ENCODE data around the gene SLC22A4.

The SLC22A4 gene

DNA sequence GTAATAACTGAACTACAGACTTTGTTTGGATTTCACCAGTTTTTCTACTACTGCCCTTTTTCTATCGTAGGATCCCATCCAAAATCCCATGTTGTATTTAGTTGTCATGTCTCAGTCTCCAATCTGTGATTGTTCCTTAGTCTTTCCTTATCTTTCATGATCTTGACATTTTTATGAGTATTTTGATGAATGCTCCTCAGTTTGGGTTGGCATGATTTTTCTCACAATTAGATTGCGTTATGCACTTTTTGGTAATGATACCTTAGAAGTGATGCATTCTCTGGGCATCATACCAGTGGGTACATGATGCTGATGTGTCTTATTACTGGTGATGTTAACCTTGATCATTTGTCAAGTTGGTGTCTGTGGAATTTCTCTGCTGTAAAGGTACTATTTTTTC, 5.7 kb downstream of the SLC22A4 start:
- DNase-seq (ENCODE audit: low spot score) = no peak
- TF ChIP-seq, protein P1, sequence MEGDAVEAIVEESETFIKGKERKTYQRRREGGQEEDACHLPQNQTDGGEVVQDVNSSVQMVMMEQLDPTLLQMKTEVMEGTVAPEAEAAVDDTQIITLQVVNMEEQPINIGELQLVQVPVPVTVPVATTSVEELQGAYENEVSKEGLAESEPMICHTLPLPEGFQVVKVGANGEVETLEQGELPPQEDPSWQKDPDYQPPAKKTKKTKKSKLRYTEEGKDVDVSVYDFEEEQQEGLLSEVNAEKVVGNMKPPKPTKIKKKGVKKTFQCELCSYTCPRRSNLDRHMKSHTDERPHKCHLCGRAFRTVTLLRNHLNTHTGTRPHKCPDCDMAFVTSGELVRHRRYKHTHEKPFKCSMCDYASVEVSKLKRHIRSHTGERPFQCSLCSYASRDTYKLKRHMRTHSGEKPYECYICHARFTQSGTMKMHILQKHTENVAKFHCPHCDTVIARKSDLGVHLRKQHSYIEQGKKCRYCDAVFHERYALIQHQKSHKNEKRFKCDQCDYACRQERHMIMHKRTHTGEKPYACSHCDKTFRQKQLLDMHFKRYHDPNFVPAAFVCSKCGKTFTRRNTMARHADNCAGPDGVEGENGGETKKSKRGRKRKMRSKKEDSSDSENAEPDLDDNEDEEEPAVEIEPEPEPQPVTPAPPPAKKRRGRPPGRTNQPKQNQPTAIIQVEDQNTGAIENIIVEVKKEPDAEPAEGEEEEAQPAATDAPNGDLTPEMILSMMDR (IDR thresholded peaks at IDR 0.05; ENCODE audit: borderline replicate concordance, control extremely low read depth, extremely low read depth, insufficient read depth, missing control alignments) = no peak
- in situ Hi-C loops (cut with MboI; ENCODE audit: low sequenced_read_pairs, unreplicated experiment) = no loop called here

DNA sequence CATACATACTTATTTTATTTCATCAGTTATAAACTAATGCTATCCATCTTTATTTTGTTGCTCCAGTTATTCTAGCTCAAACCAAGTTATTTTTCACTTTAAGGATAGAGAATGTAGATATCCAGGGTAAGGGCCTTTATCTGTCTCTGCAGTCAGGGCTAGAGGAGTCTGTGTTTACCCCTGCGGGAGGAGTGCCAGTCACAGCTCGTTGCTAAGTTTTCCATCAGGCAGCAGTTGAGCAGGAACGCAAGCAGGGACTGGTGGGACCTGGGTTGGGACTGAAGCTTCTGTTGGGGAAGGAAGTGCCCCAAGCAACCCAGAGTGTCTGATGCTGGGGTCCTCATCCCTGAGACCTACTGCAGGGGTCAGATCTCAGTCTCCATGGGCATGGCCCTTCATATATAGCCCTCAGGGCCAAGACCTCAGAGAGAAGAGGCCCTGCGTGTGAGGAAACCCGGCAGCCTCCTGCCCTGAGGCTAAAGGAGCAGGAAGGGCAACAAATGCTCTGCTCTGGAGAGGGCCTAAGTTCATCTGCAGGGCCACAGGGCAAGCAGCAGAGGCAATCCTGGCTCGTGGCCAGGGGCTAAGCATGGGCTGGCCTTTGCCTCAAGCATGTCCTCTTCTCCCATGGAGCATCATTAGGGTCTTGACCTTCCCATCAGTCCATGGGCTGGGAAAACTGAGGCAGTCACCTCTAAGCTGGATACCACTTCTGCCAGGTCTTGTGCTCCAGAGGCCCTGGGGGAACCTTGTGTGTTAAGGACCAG, 6.6 kb downstream of the SLC22A4 start:
- no peak for DNase-seq (ENCODE audit: low spot score)
- in situ Hi-C loops (cut with MboI; ENCODE audit: low sequenced_read_pairs, unreplicated experiment) = no loop called here
- TF ChIP-seq, protein P1 (IDR thresholded peaks at IDR 0.05; ENCODE audit: borderline replicate concordance, control extremely low read depth, extremely low read depth, insufficient read depth, missing control alignments) = no peak

DNA sequence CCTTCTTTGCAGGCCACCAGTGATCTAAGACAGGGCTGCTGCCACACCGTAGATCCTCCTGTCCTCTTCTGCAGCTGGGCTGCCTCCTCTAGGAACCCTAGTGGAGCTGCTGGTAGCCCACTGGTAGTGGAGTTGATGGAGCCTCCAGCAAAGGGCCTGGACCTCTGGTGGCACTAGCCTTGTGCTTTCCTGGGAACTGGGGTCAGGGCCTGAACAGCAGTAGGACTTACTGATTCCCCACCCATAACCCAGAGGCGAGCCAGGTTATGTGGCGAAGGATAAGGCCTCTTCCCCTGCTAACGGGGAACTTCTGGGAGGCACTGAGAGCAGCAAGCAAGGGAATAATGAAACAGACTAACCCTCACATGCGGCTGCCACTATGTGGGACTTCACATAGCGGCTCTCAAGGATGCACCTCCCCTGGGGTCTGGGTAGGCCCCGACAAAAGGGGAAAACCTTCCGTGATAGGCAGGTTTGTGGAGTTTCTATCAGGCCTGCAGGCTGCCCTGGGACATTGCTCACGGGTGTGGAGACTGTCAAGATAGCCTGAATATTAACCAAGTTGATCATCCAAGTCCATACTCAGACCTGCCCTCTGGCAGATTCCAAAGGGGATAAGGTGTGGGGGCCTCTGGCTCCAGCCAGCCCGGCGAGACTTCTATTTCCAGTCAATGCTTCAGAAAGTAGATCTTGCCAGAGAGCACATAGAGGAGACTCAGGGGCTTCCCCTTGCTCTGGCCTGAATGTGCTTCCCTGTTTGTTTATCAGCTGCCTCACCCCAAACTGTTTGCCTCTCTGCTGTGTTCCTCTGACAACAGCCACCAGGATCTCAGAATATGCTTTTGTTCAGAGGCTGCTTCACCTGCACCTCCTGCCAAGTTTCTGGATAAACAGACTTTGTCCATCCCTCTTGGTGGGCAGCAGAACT, 7.4 kb downstream of the SLC22A4 start:
- no peak for DNase-seq (ENCODE audit: low spot score)
- in situ Hi-C loops (cut with MboI; ENCODE audit: low sequenced_read_pairs, unreplicated experiment) = no loop called here
- TF ChIP-seq, protein P1 (IDR thresholded peaks at IDR 0.05; ENCODE audit: borderline replicate concordance, control extremely low read depth, extremely low read depth, insufficient read depth, missing control alignments) = no peak

DNA sequence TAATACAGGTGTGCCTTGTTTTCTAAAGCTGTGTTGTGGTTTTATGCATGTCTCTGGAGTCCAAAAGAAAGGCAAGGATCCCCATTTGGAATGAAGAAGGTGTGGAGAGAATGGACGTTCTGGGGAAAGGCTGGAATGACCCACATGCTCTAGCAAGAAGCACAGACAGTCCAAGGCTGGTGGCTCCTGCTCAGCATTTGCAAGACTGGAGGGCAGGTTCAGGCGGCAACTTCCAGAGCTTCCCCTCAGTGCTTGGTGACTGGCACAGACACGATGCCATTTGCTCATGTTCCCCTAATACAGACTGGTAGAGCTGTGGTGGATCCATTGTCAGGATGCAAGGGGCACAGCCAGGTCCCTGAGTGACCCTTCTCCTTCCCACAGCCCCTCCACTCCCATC, 8.2 kb downstream of the SLC22A4 start:
- in situ Hi-C loops (cut with MboI; ENCODE audit: low sequenced_read_pairs, unreplicated experiment) = no loop called here
- TF ChIP-seq, protein P1 (IDR thresholded peaks at IDR 0.05; ENCODE audit: borderline replicate concordance, control extremely low read depth, extremely low read depth, insufficient read depth, missing control alignments) = no peak
- no peak for DNase-seq (ENCODE audit: low spot score)

DNA sequence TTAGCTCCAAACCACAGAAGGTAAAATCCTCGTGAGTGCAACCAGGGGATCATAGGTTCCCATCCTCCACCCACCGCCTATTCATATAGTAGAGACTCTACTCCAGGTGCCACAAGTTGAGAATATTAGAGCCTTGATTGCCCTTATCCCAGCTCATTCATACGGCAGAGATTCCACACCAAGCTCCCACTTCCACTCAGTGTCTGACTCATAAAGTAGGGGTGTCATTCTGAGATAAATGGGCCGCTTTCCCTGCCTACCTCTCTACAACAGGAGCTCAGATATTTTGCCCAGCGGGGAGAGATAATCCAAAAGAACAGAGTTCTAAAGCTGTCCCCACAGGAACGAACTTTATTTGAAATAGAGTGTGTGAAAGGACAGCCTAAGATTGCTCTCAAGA, 9.4 kb downstream of the SLC22A4 start:
- TF ChIP-seq, protein P1 (IDR thresholded peaks at IDR 0.05; ENCODE audit: borderline replicate concordance, control extremely low read depth, extremely low read depth, insufficient read depth, missing control alignments) = no peak
- in situ Hi-C loops (cut with MboI; ENCODE audit: low sequenced_read_pairs, unreplicated experiment) = no loop called here
- no peak for DNase-seq (ENCODE audit: low spot score)

DNA sequence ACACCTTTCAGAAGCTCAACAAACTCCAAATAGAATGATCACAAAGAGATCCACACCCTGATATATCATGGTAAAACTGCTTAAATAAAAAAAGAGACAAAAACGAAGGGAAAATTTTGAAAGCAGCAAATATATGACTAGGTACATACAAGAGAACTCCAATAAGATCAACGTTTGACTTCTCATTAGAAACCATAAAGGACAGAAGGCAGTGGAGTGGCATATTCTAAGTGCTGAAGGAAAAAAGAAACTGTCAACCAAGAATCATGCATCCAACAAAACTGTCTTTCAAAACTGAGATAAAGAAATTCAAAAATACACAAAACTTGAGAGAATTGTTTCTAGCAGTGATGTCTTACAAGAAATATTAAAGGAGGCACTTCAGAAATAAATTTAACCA, 11.2 kb downstream of the SLC22A4 start:
- TF ChIP-seq, protein P1 (IDR thresholded peaks at IDR 0.05; ENCODE audit: borderline replicate concordance, control extremely low read depth, extremely low read depth, insufficient read depth, missing control alignments) = no peak
- in situ Hi-C loops (cut with MboI; ENCODE audit: low sequenced_read_pairs, unreplicated experiment) = no loop called here
- no peak for DNase-seq (ENCODE audit: low spot score)
